ENCODE results near the gene CACNA2D4. TPM values are rescaled to one million over a fixed set of nuclear protein-coding genes. Genes with fewer than 3 reads are reported as not detected.

CACNA2D4 gene
- total and polyA plus RNA-seq, 2 donors (not counting 3 experiments of a cell fraction or from before 2014, with no cell fraction given): 0.58 to 0.73 TPM

DNA sequence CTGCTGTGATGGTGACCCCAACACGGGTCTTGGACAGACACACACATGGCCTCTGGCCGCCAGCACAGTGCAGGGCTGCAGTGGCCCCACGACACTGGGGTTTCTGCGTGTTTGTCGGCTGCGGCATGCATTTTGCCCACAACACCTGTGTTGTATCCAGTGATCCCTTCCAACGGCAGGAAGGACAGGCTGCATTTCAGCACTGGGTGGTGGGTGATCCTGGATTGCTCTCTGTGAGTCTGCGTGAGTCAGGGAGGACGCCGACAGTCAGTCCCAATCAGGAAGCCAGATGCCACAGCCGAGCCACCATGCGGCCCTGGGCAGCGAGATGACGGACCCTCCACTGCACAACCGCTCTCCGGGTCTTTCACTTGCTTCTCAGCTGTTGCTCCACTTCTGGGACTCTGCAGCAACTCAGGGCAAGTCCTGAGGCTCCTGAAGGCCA is 77.4 kb downstream of the CACNA2D4 start:
- Histone ChIP-seq H3K4me1 (ENCODE audit: control insufficient read depth, extremely low read depth, insufficient read depth, low read length) (no peaks in the 10 kb centered on the region), H3K27me3 (ENCODE audit: control insufficient read depth in 2 of 2, insufficient read depth in 2 of 2, low read length in 2 of 2) (no peaks in the 10 kb centered on the region), H2AFZ (ENCODE audit: low read depth, low read length) (no peak overlapping the region), H3K9ac (replicated peaks; ENCODE audit: extremely low read depth, insufficient read depth, low read length) (no peak overlapping the region), H3K27ac (ENCODE audit: insufficient read depth, low read depth, low read length) (no peak overlapping the region), H3K36me3 (ENCODE audit: control insufficient read depth in 2 of 2, extremely low read depth in 1 of 2, insufficient read depth in 2 of 2, low read length in 2 of 2) (no peaks in the 10 kb centered on the region), H3K79me2 (ENCODE audit: control insufficient read depth, insufficient read depth, low read length) (no peaks in the 10 kb centered on the region), H4K20me1 (replicated peaks; ENCODE audit: control insufficient read depth, extremely low read depth, insufficient read depth, low read length) (no peaks in the 10 kb centered on the region), H3K9me3 (replicated peaks; ENCODE audit: control insufficient read depth, insufficient read depth, low read length) (no peaks in the 10 kb centered on the region), H3K9me1 (replicated peaks; ENCODE audit: control insufficient read depth, extremely low read depth, insufficient read depth, low read length) (no peaks in the 10 kb centered on the region), H3K4me2 (ENCODE audit: insufficient read depth, low read length) (no peak overlapping the region), H3K4me3 (replicated peaks in 1 of 3; ENCODE audit: insufficient read depth in 1 of 3, low read depth in 1 of 3, low read length in 3 of 3) (no peak overlapping the region)
- dilution Hi-C loops (cut with MboI; ENCODE audit: extremely low pct_ligation_motif_present, low sequenced_read_pairs) (no loop called here), intact Hi-C loops (cut with micrococcal nuclease) (no loop called here)
- no TSS peak for BruUV-seq (replicated peaks)
- TF ChIP-seq JUN (IDR thresholded peaks at IDR 0.05; ENCODE audit: borderline replicate concordance, insufficient read depth, insufficient read length, low read depth) (no peak), MAX (IDR thresholded peaks at IDR 0.05; ENCODE audit: insufficient read depth, insufficient read length) (no peak), FOS (IDR thresholded peaks at IDR 0.05; ENCODE audit: borderline replicate concordance, insufficient read depth, low read length) (no peak), GATA2 (IDR thresholded peaks at IDR 0.05; ENCODE audit: insufficient read depth, insufficient read length, low read depth, low read length) (no peak), EZH2 (IDR thresholded peaks at IDR 0.05; ENCODE audit: borderline replicate concordance, low read depth, low read length, severe bottlenecking) (no peak), MYC (IDR thresholded peaks at IDR 0.05; ENCODE audit: low read depth, low read length) (no peak), POLR2A (IDR thresholded peaks at IDR 0.05; ENCODE audit: low read depth, low read length) (no peak), POLR2AphosphoS5 (IDR thresholded peaks at IDR 0.05; ENCODE audit: insufficient read depth, low read depth, low read length) (no peak)
- TF ChIP-seq, protein P1, sequence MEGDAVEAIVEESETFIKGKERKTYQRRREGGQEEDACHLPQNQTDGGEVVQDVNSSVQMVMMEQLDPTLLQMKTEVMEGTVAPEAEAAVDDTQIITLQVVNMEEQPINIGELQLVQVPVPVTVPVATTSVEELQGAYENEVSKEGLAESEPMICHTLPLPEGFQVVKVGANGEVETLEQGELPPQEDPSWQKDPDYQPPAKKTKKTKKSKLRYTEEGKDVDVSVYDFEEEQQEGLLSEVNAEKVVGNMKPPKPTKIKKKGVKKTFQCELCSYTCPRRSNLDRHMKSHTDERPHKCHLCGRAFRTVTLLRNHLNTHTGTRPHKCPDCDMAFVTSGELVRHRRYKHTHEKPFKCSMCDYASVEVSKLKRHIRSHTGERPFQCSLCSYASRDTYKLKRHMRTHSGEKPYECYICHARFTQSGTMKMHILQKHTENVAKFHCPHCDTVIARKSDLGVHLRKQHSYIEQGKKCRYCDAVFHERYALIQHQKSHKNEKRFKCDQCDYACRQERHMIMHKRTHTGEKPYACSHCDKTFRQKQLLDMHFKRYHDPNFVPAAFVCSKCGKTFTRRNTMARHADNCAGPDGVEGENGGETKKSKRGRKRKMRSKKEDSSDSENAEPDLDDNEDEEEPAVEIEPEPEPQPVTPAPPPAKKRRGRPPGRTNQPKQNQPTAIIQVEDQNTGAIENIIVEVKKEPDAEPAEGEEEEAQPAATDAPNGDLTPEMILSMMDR (IDR thresholded peaks at IDR 0.05; ENCODE audit: extremely low read depth in 1 of 2, insufficient read depth in 1 of 2, low read depth in 1 of 2, low read length in 2 of 2): no peak
- CTCF ChIA-PET: no interaction called here
- no peak for DNase-seq (ENCODE audit: low read depth, low spot score)
- no peak for FAIRE-seq
- POLR2A ChIA-PET: no interaction called here

Measured in endothelial cell of umbilical vein (primary cell).